CD8-positive, alpha-beta memory T cell (primary cell): ENCODE results near the gene VSTM5. TPM values are rescaled to one million over a fixed set of nuclear protein-coding genes. Genes with fewer than 3 reads are reported as not detected.
"Not testable (repeated sequence)": the region's sequence is repeated elsewhere in the genome, so short reads cannot be mapped to it uniquely, and the experiment has no call there.

Experiments
- CTCF ChIA-PET: fragments of 350-600 bp; sonication (Branson Sonifier 250); formaldehyde crosslinking; loops from one replicate; lab custom pipeline; 2021; ENCODE audit warnings: antibody characterized with exemption; lab: Charles Lee
- POLR2A ChIA-PET: fragments of 350-600 bp; sonication (Branson Sonifier 250); formaldehyde crosslinking; loops from one replicate; lab custom pipeline; 2021; ENCODE audit warnings: antibody characterized with exemption; lab: Charles Lee
- DNase-seq, 5 donors: peaks; one replicate each; pipeline versions ENCODE4 v3.0.0 to v3.0.0-alpha.2; 2020 to 2022; ENCODE audit warnings: mixed read lengths in 1 of 5
- H3K27ac ChIP-seq: one replicate; pipeline ENCODE4 v1.7.0; 2013; ENCODE audit warnings: low read depth, mild to moderate bottlenecking, low read length, moderate library complexity
- H3K27me3 ChIP-seq: 2 replicates; pipeline ENCODE4 v1.7.0; 2013; ENCODE audit warnings: low read length, mild to moderate bottlenecking; ENCODE audit not compliant: insufficient read depth, poor library complexity, severe bottlenecking
- H3K36me3 ChIP-seq: 2 replicates; pipeline ENCODE4 v1.7.0; 2013; ENCODE audit warnings: mild to moderate bottlenecking, low read length, moderate library complexity; ENCODE audit not compliant: insufficient read depth
- H3K4me1 ChIP-seq: 2 replicates; pipeline ENCODE4 v1.7.0; 2013; ENCODE audit warnings: mild to moderate bottlenecking, low read length, moderate library complexity; ENCODE audit not compliant: insufficient read depth
- H3K4me3 ChIP-seq: 2 replicates; pipeline ENCODE4 v1.7.0; 2013; ENCODE audit warnings: mild to moderate bottlenecking, low read length
- H3K9me3 ChIP-seq: 2 replicates; pipeline ENCODE4 v1.7.0; 2013; ENCODE audit warnings: mild to moderate bottlenecking, low read length
- H3K27ac Mint-ChIP-seq, 8 donors: one replicate each; pipeline ENCODE4 v1.8.0; 2020 to 2021; ENCODE audit warnings: mixed read lengths in 8 of 8, mild to moderate bottlenecking in 6 of 8, inconsistent platforms in 3 of 8, moderate library complexity in 3 of 8
- H3K27me3 Mint-ChIP-seq, 2 donors: one replicate each; pipeline ENCODE4 v1.8.0; 2020 to 2021; ENCODE audit warnings: mixed read lengths in 2 of 2, mild to moderate bottlenecking in 1 of 2, moderate library complexity in 1 of 2
- H3K36me3 Mint-ChIP-seq, 3 donors: one replicate each; pipeline ENCODE4 v1.8.0; 2020 to 2021; ENCODE audit warnings: mixed read lengths in 3 of 3, inconsistent platforms in 1 of 3, mild to moderate bottlenecking in 1 of 3
- H3K4me1 Mint-ChIP-seq, 3 donors: one replicate each; pipeline ENCODE4 v1.8.0; 2020 to 2021; ENCODE audit warnings: mixed read lengths in 3 of 3, inconsistent platforms in 1 of 3, mild to moderate bottlenecking in 1 of 3
- H3K4me3 Mint-ChIP-seq, 7 donors: one replicate each; pipeline ENCODE4 v1.8.0; 2020 to 2021; ENCODE audit warnings: mixed read lengths in 7 of 7, mild to moderate bottlenecking in 6 of 7, moderate library complexity in 4 of 7, inconsistent platforms in 2 of 7
- H3K9me3 Mint-ChIP-seq, 5 donors: one replicate each; pipeline ENCODE4 v1.8.0; 2020 to 2022; ENCODE audit warnings: mixed read lengths in 5 of 5, mild to moderate bottlenecking in 3 of 5, moderate library complexity in 2 of 5, inconsistent platforms in 1 of 5
- polyA plus RNA-seq: library from polyadenylated mRNA; unstranded; fragments of 300-500 nt; fragmentation: Illumina TruSeq; gene quantifications from one replicate; pipeline ENCODE4 v1.2.3, GENCODE V29; 2021
- total RNA-seq, 2 experiments: library from RNA; stranded (reverse); gene quantifications; one replicate each; pipeline ENCODE4 v1.2.3, GENCODE V29; 2021

VSTM5 gene
- total and polyA plus RNA-seq, 3 experiments from 2014 or later, result not detected

DNA sequence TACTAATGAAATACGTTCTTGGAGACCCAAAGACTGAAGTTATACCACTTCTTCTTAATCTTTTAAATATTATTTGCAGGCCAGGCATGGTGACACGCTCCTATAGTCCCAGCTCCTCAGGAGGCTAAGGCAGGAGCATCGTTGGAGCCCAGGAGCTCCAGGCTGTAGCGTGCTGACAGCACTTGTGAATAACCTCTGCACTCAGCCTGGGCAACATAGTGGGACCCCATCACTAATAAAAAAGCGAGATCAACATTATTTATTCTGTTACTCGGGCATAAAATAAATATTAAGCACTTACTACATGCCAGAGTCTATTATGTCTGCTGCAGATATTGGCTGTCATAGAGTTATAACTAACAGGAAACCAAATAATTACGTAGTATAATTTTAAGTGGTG is 67.1 kb downstream of the VSTM5 start:
- no peak for DNase-seq
- Histone ChIP-seq H3K4me3 (peak overlapping the region; percentile 86), H3K27me3 (no peaks in the 10 kb centered on the region), H3K27ac (peak overlapping the region; percentile 93), H3K9me3 (no peaks in the 10 kb centered on the region), H3K4me1 (peaks cover 31% of the 10 kb centered on the region), H3K36me3 (peaks cover 3% of the 10 kb centered on the region)
- Mint-ChIP-seq H3K36me3 (peaks cover 0 to 29% (median 3%) of the 10 kb centered on the region in 3 donors), H3K4me3 (peak overlapping the region; percentile 92 to 100 (median 97)), H3K27me3 (no peaks in the 10 kb centered on the region), H3K9me3 (no peaks in the 10 kb centered on the region), H3K27ac (peak overlapping the region in 5 of 8 donors; percentile 90 to 98 (median 96)), H3K4me1 (peaks cover 42 to 49% (median 47%) of the 10 kb centered on the region in 3 donors)
- POLR2A ChIA-PET, result interaction anchor here (3.0 kb wide), 1 partner anchor 43 kb away, joined by 93 read pairs; the partner anchor contains the start of genes C11orf54 and TAF1D
- CTCF ChIA-PET, result interaction anchor here (1.2 to 2.7 kb wide), 4 partner anchors 15 to 45 kb away, joined by 4 to 32 read pairs (median 7); partner anchors contain the start of genes C11orf54 and TAF1D

- CTCF ChIA-PET, result no interaction called here
Measured at GRCh38 chr11:93775289-93775688, 75.1 kb downstream of the VSTM5 start.

DNA sequence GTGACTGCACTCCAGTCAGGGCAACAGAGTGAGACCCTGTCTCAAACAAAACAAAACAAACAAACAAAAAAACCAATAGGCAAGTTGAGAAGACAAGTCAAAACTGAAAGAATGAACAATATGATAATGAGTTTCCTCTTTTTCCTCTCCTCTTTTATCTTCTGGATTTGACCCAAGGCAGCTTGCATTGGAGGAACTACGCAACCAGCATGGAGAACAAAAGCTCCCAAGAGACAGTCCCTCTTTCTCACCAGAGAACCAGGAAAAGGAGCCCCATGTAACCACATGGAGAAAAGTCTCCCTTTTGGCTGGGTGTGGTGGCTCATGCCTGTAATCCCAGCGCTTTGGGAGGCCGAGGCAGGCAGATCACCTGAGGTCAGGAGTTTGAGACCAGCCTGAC is 75.9 kb downstream of the VSTM5 start:
- H3K4me1 ChIP-seq, H3K27me3 ChIP-seq, H3K4me3 Mint-ChIP-seq, H3K9me3 ChIP-seq, DNase-seq, H3K9me3 Mint-ChIP-seq, H3K27ac Mint-ChIP-seq, H3K4me1 Mint-ChIP-seq, H3K36me3 ChIP-seq, H3K27ac ChIP-seq, H3K36me3 Mint-ChIP-seq, H3K4me3 ChIP-seq, POLR2A ChIA-PET, CTCF ChIA-PET, H3K27me3 Mint-ChIP-seq: not testable (repeated sequence)

More at GRCh38 chr11:93775289-93775688, 75.1 kb downstream of the VSTM5 start:
- Histone ChIP-seq H3K9me3 (no peaks in the 10 kb centered on the region), H3K27ac (no peak overlapping the region), H3K4me3 (no peak overlapping the region), H3K27me3 (no peaks in the 10 kb centered on the region), H3K36me3 (no peaks in the 10 kb centered on the region), H3K4me1 (no peaks in the 10 kb centered on the region)
- H3K9me3 Mint-ChIP-seq, result no peaks in the 10 kb centered on the region
- H3K4me1 Mint-ChIP-seq, result no peaks in the 10 kb centered on the region
- DNase-seq, result no peak
- POLR2A ChIA-PET, result no interaction called here
- no peaks in the 10 kb centered on the region for H3K36me3 Mint-ChIP-seq
- no peak overlapping the region for H3K27ac Mint-ChIP-seq
- no peak overlapping the region for H3K4me3 Mint-ChIP-seq
- H3K27me3 Mint-ChIP-seq, result no peaks in the 10 kb centered on the region

GRCh38 chr11:93773601-93774200 is 76.7 kb downstream of the VSTM5 start:
- POLR2A ChIA-PET, result no interaction called here
- no peaks in the 10 kb centered on the region for H3K4me1 Mint-ChIP-seq
- no peaks in the 10 kb centered on the region for H3K27me3 Mint-ChIP-seq
- H3K27ac Mint-ChIP-seq, result no peak overlapping the region
- H3K36me3 Mint-ChIP-seq, result no peaks in the 10 kb centered on the region
- CTCF ChIA-PET, result no interaction called here
- no peak for DNase-seq
- Histone ChIP-seq H3K4me3 (no peak overlapping the region), H3K27me3 (no peaks in the 10 kb centered on the region), H3K36me3 (no peaks in the 10 kb centered on the region), H3K4me1 (no peaks in the 10 kb centered on the region), H3K9me3 (no peaks in the 10 kb centered on the region), H3K27ac (no peak overlapping the region)
- H3K9me3 Mint-ChIP-seq, result no peaks in the 10 kb centered on the region
- H3K4me3 Mint-ChIP-seq, result no peak overlapping the region

DNA sequence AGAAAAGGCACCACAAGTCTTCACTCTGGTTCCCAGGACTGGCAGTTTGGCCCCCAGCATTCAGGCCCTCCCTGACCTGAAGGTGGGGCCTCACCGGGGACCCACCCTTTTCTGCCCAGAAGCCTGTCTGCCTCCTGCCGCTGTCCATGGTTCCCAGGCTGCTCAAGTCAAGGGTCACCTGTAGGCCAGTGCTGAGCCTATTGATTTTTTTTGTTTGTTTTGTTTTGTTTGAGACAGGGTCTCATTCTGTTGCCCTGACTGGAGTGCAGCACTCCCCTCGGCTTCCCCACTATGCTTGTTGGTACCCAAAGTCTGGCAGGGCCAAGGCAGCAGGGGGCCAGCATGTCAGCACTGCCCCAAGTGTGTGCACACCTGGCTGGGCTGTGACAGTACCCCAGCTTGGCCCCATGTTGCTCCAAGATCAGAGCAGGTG is 77.4 kb downstream of the VSTM5 start:
- H3K27ac Mint-ChIP-seq, result no peak overlapping the region
- DNase-seq, result no peak
- CTCF ChIA-PET, result no interaction called here
- no peaks in the 10 kb centered on the region for H3K27me3 Mint-ChIP-seq
- H3K4me1 ChIP-seq, result no peaks in the 10 kb centered on the region
- no peak overlapping the region for H3K4me3 Mint-ChIP-seq
- POLR2A ChIA-PET, result no interaction called here
- no peaks in the 10 kb centered on the region for H3K4me1 Mint-ChIP-seq
- H3K36me3 Mint-ChIP-seq, result no peaks in the 10 kb centered on the region
- no peaks in the 10 kb centered on the region for H3K27me3 ChIP-seq
- H3K36me3 ChIP-seq, result no peaks in the 10 kb centered on the region
- H3K4me3 ChIP-seq, result no peak overlapping the region
- H3K9me3 ChIP-seq, result no peaks in the 10 kb centered on the region
- no peak overlapping the region for H3K27ac ChIP-seq
- no peaks in the 10 kb centered on the region for H3K9me3 Mint-ChIP-seq

DNA sequence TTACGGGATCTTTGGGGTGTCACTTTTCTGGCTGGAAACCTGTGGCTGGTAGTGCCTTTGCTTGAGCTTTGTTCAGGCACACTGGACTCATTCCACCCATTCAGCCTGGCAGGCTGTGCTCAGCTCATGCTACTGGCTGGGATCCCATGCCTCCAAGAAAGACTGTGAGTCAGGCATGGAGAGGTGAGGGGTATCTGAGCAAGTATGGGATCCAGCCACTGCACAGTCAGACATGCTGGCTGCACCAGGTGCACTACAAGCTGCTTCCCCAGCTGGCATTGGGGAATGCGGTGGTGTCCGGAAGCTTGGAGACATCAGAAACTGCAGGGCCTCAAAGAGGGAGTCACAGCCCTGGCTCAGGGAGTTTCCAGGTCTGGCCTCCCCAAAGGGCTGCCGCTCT is 78.3 kb downstream of the VSTM5 start:
- H3K36me3 ChIP-seq, result no peaks in the 10 kb centered on the region
- no peaks in the 10 kb centered on the region for H3K4me1 ChIP-seq
- H3K27me3 ChIP-seq, result no peaks in the 10 kb centered on the region
- H3K9me3 ChIP-seq, result no peaks in the 10 kb centered on the region
- POLR2A ChIA-PET, result no interaction called here
- Mint-ChIP-seq H3K4me3 (no peak overlapping the region), H3K4me1 (no peaks in the 10 kb centered on the region), H3K9me3 (no peaks in the 10 kb centered on the region), H3K36me3 (no peaks in the 10 kb centered on the region), H3K27me3 (no peaks in the 10 kb centered on the region), H3K27ac (no peak overlapping the region)
- no peak overlapping the region for H3K4me3 ChIP-seq
- DNase-seq, result no peak
- no peak overlapping the region for H3K27ac ChIP-seq
- CTCF ChIA-PET, result no interaction called here

DNA sequence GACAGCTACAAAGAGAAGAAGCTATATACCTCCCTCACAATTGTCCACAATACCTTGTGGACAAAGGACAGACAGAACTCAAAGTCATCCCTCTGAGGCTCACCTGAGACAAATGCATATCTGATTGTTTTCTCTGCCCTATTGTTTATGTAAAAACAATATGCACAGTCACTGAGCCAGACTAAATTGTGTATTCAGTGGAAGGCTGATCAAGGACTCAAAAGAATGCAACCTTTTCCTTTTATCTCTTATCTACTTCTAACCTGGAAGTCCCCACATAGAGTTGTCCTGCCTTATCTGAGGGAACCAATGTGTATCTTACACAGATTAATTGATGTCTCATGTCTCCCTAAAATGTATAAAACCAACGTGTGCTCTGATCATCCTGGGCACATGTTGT is 80.3 kb downstream of the VSTM5 start:
- no peak overlapping the region for H3K27ac ChIP-seq
- H3K4me3 ChIP-seq, result no peak overlapping the region
- Mint-ChIP-seq H3K4me1 (no peaks in the 10 kb centered on the region), H3K4me3 (no peak overlapping the region), H3K27me3 (no peaks in the 10 kb centered on the region), H3K36me3 (peaks cover 0 to 4% (median 0%) of the 10 kb centered on the region in 3 donors), H3K9me3 (no peaks in the 10 kb centered on the region), H3K27ac (no peak overlapping the region)
- no peaks in the 10 kb centered on the region for H3K4me1 ChIP-seq
- H3K36me3 ChIP-seq, result no peaks in the 10 kb centered on the region
- POLR2A ChIA-PET, result no interaction called here
- no peaks in the 10 kb centered on the region for H3K9me3 ChIP-seq
- H3K27me3 ChIP-seq, result no peaks in the 10 kb centered on the region
- CTCF ChIA-PET, result no interaction called here
- no peak for DNase-seq
